NB4 (cell line): ENCODE data around the gene PAMR1.

ENCODE experiments used
- DNase-seq: peaks from one replicate; pipeline ENCODE4 v3.0.0; 2010; ENCODE audit warnings: low read depth
- H3K4me3 ChIP-seq: one replicate; pipeline ENCODE4 v1.5.1; 2011; ENCODE audit warnings: mild to moderate bottlenecking, low read depth, low read length, moderate library complexity
- MYC ChIP-seq: IDR thresholded peaks from 2 replicates; pipeline ENCODE4 v1.6.1; 2011; ENCODE audit warnings: low read depth, low read length
- POLR2A ChIP-seq: IDR thresholded peaks from 2 replicates; pipeline ENCODE4 v1.6.1; 2011; ENCODE audit warnings: mild to moderate bottlenecking; ENCODE audit not compliant: insufficient read length; ENCODE audit errors: extremely low read depth
- TF ChIP-seq, protein P1 (sequence below): IDR thresholded peaks from one replicate; pipeline ENCODE4 v1.5.1; 2012; ENCODE audit warnings: low read depth, low read length
- TF ChIP-seq, protein P2 (sequence below): IDR thresholded peaks from 2 replicates; pipeline ENCODE4 v1.6.1; 2011; ENCODE audit warnings: low read depth, low read length

PAMR1 gene

DNA sequence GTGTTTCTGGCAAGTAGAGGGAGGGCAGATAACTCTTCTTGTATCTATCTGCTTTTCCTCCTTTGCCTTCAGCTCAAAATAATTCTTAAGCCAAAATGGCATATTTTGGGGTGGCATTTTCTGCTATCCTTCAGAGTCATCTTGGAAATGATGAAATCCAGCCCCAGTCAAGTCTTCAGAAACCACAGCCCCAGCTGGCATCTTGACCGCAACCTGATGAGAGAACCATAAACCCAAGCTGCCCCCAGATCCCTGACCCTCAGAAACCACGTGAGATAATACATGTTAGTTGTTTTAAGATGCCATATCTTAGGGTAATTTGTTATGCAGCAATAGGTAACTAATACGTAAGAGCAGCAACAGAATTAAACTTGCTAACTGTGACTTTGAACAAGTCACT, 15.1 kb upstream of the PAMR1 start:
- TF ChIP-seq, protein P1, sequence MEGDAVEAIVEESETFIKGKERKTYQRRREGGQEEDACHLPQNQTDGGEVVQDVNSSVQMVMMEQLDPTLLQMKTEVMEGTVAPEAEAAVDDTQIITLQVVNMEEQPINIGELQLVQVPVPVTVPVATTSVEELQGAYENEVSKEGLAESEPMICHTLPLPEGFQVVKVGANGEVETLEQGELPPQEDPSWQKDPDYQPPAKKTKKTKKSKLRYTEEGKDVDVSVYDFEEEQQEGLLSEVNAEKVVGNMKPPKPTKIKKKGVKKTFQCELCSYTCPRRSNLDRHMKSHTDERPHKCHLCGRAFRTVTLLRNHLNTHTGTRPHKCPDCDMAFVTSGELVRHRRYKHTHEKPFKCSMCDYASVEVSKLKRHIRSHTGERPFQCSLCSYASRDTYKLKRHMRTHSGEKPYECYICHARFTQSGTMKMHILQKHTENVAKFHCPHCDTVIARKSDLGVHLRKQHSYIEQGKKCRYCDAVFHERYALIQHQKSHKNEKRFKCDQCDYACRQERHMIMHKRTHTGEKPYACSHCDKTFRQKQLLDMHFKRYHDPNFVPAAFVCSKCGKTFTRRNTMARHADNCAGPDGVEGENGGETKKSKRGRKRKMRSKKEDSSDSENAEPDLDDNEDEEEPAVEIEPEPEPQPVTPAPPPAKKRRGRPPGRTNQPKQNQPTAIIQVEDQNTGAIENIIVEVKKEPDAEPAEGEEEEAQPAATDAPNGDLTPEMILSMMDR: no peak
- TF ChIP-seq, protein P2, sequence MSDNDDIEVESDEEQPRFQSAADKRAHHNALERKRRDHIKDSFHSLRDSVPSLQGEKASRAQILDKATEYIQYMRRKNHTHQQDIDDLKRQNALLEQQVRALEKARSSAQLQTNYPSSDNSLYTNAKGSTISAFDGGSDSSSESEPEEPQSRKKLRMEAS: no peak
- TF ChIP-seq MYC: no peak
- H3K4me3 ChIP-seq: no peak overlapping the region
- DNase-seq: peak; percentile 51

DNA sequence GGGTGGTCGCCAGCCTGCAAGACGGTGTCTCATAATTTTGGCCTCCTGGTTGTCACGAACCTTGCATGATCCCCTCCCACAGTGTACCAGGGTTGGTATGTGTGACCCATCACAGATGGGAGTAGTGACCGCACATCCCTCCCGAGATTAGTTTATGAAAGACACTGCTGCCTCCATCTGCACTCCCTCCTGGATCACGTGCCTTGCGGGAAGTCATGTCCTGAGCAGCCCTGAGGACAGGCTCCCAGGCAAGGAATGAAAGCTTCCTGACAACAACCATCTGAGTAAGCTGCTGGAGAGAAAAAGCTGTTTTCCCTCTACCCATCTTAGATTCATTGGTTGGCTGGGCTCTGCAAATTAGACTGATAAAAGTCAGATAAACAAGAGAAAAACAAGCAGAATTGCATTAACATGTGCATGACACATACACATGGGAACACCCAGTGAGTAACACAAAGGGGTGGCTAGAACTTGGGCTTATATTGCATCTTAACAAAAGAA, 14.4 kb upstream of the PAMR1 start:
- H3K4me3 ChIP-seq: no peak overlapping the region
- no peak for TF ChIP-seq POLR2A
- TF ChIP-seq MYC: no peak
- TF ChIP-seq, protein P1: no peak
- TF ChIP-seq, protein P2: no peak
- DNase-seq: no peak

DNA sequence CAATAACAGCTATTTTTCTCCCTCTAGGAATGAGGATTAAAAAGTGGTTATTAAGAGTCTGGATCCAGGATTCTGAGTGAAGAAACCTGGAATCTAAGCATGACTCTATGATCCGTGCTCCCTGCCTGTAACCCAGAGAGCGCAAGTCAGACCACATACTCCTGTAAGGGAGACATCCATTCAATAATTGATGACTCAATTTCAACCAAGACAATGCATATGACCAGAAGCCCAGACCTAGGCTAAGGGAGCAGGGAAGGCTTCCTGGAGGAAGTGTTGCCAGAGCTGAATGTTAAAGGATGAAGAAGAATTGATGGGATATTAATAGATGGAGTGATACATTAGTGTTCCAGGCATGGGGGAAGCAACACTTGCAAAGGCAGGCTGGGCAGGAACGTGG, 13.8 kb upstream of the PAMR1 start:
- DNase-seq: no peak
- no peak overlapping the region for H3K4me3 ChIP-seq
- no peak for TF ChIP-seq POLR2A
- TF ChIP-seq, protein P1: no peak
- TF ChIP-seq, protein P2: no peak
- TF ChIP-seq MYC: no peak

DNA sequence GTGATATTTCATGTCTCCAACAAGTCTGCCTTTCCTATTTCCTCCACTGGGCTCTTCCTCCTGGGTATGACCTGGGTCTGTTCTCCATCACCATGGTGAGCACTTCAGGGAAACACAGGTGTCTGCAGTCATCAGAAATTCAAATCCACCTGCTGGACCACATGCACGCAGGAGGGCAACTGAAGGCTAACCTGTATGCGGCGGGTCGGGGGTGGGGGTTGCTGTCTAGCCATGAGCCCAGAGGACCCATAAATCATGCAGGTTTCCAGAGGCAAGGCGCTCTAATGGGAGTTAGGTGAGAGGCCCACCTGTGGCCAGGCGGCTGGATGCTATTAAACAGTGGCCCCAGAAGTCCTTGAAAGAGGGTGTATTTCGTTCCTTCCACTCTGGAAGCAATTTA, 11.1 kb upstream of the PAMR1 start:
- no peak overlapping the region for H3K4me3 ChIP-seq
- no peak for DNase-seq
- TF ChIP-seq, protein P1: no peak
- TF ChIP-seq POLR2A (no peak), MYC (no peak)
- TF ChIP-seq, protein P2: no peak

DNA sequence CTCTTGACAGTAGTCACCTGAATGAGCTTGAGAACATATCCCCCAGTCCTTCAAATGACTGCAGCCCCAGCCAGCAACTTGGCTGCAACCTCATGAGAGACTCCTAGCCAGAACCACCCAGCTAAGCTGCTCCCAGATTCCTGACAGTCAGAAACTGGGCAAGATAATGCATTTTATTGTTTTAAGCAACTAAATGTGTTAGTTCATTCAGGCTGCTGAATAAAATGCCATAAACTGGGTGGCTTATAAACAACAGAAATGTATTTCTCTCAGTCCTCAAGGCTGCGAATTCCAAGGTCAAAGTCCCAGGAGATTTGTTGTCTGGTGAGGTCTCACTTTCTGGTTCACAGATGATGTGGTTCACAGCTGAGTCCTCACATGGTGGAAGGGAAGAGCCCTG, 5.8 kb upstream of the PAMR1 start:
- no peak overlapping the region for H3K4me3 ChIP-seq
- TF ChIP-seq POLR2A: no peak
- TF ChIP-seq MYC: no peak
- TF ChIP-seq, protein P2: no peak
- no peak for DNase-seq

DNA sequence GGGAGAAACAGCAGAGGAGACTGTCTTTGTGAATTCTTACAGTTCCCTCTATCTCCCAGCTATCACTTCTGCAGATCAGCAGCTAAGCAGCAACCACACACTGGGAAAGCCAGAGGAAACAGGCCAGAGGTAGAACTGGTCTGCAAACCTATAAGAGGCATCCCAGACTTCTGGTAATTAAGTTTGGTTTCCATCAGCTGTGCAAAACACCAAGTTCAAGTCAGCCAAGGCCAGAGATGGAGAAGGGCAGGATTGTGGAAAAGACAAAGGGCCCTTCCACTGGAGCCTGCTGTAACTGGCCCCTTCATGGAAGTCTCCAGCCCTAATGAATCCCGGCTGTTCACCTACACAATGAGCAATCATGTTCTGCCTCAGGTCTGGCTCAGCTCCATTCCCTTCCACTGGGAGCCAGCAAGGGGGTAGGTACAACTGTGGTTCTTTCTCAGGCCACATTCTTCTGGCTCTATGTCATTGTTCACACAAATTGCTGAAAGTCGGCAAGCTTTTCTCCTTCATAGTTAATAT, 4.6 kb upstream of the PAMR1 start:
- no peak for DNase-seq
- no peak overlapping the region for H3K4me3 ChIP-seq
- TF ChIP-seq, protein P1: no peak
- TF ChIP-seq, protein P2: no peak
- TF ChIP-seq MYC (no peak), POLR2A (no peak)
